Small intestine (tissue), 7 donors: ENCODE data around the gene MNX1. TPM values are rescaled to one million over a fixed set of nuclear protein-coding genes. Genes with fewer than 3 reads are reported as not detected.

Experiments used
- DNase-seq, 2 donors: peaks; one replicate each; pipeline versions ENCODE4 v3.0.0 to v3.0.0-alpha.2; 2013
- FAIRE-seq: peaks from 2 replicates; lab custom pipeline; 2012; peaks lifted over from hg19 to GRCh38; lab: Jason Lieb, UNC
- H3K27ac ChIP-seq, 3 donors: one replicate each; pipeline ENCODE4 v1.5.1; 2013; ENCODE audit warnings: low read length in 2 of 3, mild to moderate bottlenecking in 2 of 3, control low read depth in 1 of 3, inconsistent platforms in 1 of 3, low read depth in 1 of 3, moderate library complexity in 1 of 3
- H3K27me3 ChIP-seq, 3 donors: one replicate each; pipeline ENCODE4 v1.6.1; 2013; ENCODE audit warnings: low read length in 3 of 3, inconsistent platforms in 1 of 3; ENCODE audit not compliant: control insufficient read depth in 3 of 3, insufficient read depth in 3 of 3
- H3K36me3 ChIP-seq, 3 donors: one replicate each; pipeline ENCODE4 v1.6.1; 2013; ENCODE audit warnings: low read length in 3 of 3, inconsistent platforms in 1 of 3, low read depth in 1 of 3, mild to moderate bottlenecking in 1 of 3, moderate library complexity in 1 of 3; ENCODE audit not compliant: control insufficient read depth in 3 of 3, insufficient read depth in 2 of 3
- H3K4me1 ChIP-seq, 3 donors: one replicate each; pipeline ENCODE4 v1.6.1; 2013; ENCODE audit warnings: low read length in 2 of 3, inconsistent platforms in 1 of 3, low read depth in 1 of 3, mild to moderate bottlenecking in 1 of 3, moderate library complexity in 1 of 3; ENCODE audit not compliant: control insufficient read depth in 3 of 3, insufficient read depth in 2 of 3
- H3K4me3 ChIP-seq, 3 donors: one replicate each; pipeline ENCODE4 v1.5.1; 2013; ENCODE audit warnings: low read length in 3 of 3, control low read depth in 1 of 3, inconsistent platforms in 1 of 3, low read depth in 1 of 3, mild to moderate bottlenecking in 1 of 3, moderate library complexity in 1 of 3
- H3K9me3 ChIP-seq, 2 donors: one replicate each; pipeline ENCODE4 v1.6.1; 2013; ENCODE audit warnings: low read depth in 1 of 2, low read length in 1 of 2; ENCODE audit not compliant: control insufficient read depth in 2 of 2, insufficient read depth in 1 of 2
- WGBS, 3 donors: extraction: QIAGEN DNeasy Blood & Tissue Kit; methylation state at CpG; one replicate each; pipeline ENCODE4 v1.1.7; 2013; 5-methylcytosine and 5-hydroxymethylcytosine counted together
- polyA plus RNA-seq, 4 donors: library from polyadenylated mRNA; stranded (reverse) in 3 of 4; unstranded in 1 of 4; fragments of 200-250 nt in 3 of 4; fragments of 120-200 nt in 1 of 4; gene quantifications; one replicate each; pipeline versions ENCODE4 v1.2.1 to v1.2.3, GENCODE V29; 2013
- donor health status: healthy with polysubstance abuse.
- donor health status: control.
- donor health status: control.
- donor health status: Bipolar disorder and iron deficiency.
- donor health status: healthy.

Gene MNX1
- polyA plus RNA-seq, 4 donors: 3.5 to 17.3 (median 9.2) TPM

DNA sequence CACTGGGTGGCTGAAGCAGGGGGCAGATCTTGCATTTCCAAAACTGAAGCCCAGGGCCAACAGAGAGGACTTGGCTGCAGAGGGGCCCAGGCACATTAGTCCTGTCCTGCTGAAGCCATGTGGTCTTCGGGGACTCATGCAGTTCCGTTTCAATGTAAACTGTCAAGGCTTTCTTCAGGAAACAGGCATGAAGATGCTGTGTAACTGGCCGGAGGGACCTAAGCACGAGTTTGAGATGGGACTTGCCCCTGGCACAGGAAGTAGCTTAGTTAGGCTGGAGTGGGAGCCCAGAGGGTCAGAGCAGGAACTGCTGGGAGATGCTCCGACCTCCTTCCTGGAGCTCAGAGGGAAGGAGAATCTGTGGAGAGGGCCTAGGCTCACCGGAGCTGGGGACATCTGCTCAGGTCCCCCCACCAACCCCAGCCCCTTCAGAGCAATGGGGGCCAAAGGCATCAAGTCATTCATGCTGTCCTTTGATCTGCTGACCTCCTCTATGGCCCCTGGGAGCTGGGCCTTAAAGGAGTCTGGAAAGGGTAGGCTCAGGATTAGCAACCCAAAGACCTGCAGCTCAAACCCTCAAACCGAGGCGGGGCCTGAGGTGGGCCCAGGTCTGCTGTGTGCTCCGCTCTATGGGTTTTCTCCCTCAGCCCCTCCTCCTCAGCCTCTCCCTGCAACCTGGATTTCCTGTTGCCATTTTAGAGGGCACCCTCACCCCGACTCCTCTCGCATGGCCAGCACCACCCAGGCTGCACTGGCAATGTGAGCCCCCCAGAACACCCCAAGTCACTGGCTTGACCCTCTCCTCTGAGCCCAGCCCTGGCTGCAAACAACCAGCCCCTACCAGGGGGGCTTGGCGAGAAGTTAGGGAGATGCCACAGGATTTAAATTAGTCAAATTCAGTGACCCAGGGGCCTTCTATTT, 4.4 kb upstream of the MNX1 start:
- peaks cover 2 to 54% (median 2%) of the 10 kb centered on the region in 3 donors for H3K4me1 ChIP-seq

DNA sequence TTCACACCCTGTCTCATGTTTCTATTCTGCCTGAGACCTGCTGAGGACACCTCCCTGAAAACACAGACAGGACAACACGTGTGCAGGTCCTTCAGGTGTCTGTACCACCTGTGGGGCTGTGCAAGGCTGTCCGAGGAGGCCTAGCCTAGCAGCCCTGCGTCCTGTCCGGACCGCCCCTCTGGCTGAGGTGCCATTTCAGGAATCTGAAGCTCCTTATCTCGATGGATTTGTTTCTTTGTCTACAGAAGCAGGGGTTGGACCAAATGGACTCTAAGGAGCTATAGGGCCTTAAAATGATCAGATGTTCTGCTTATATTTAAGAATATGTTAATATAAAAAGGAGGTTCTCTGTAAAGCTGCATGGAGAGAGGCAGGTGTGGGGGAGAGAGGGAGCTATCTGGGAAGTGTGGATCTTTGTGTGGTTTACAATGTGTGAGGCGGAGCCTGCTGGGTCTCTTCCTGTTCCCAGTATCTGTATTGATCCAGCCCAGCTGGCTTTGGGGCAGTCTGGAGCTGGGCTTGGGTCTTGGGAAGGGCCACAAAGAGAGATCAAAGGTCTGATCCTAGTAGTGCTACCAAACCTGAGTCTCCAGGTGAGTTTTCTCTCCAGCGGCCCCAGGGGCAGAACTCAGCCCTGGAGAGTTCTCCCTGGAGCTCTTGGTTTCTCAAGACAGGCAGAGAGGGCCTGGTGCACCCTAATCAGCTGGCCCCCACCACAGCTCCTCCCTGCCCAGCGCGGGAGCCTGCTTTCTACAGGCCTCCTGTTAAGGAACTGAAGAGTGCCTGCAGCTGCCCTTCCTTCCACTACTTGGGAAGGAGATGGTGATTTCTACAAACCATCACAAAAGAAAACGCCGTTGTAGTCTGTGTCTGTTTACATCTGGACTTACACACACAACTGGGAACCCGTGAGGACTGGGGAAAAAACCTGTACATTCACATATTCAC, 3.4 kb upstream of the MNX1 start:
- WGBS, 3 donors: 9 to 13% (median 11%) methylated on average over 13 of the region's 13 CpGs
- Histone ChIP-seq H3K9me3 (no peaks in the 10 kb centered on the region), H3K36me3 (peaks cover 0 to 3% (median 0%) of the 10 kb centered on the region in 3 donors), H3K4me1 (peaks cover 2 to 48% (median 2%) of the 10 kb centered on the region in 3 donors), H3K27me3 (peaks cover 0 to 71% (median 58%) of the 10 kb centered on the region in 3 donors), H3K4me3 (no peak overlapping the region), H3K27ac (peak overlapping the region in 1 of 3 donors; percentile 51)
- FAIRE-seq (no peak), DNase-seq (peak; percentile 54 to 72)

More for the DNA sequence above, 4.4 kb upstream of the MNX1 start:
- Histone ChIP-seq H3K27me3 (peaks cover 3 to 77% (median 59%) of the 10 kb centered on the region in 3 donors), H3K9me3 (no peaks in the 10 kb centered on the region), H3K36me3 (peaks cover 0 to 3% (median 0%) of the 10 kb centered on the region in 3 donors), H3K4me3 (no peak overlapping the region), H3K27ac (no peak overlapping the region)
- WGBS, 3 donors: 38 to 71% (median 61%) methylated on average over 12 of the region's 12 CpGs
- FAIRE-seq (no peak), DNase-seq (no peak)

DNA sequence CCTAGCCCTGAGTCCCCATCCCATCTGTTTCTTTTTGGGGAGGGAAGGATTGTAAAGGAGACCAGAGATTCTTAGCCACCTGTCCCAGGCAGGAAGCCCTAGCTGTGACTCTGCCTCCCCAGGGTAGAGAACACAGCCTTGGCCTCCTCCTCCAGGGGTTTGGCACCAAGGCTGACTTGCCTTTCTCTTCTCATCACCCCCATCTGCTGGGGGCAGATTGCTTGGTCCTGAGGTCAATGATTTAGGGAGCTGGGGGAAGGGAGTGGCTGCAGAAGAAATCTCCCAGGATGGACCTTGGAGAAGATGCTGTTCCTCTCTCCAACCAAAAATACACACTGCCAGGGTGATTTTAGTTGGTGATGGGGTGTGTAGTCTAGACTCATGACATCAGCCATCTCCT, 2.6 kb upstream of the MNX1 start:
- FAIRE-seq: no peak
- no peak for DNase-seq
- Histone ChIP-seq H3K27me3 (peaks cover 0 to 67% (median 52%) of the 10 kb centered on the region in 3 donors), H3K4me3 (no peak overlapping the region), H3K36me3 (peaks cover 0 to 6% (median 0%) of the 10 kb centered on the region in 3 donors), H3K4me1 (peaks cover 2 to 42% (median 2%) of the 10 kb centered on the region in 3 donors), H3K9me3 (no peaks in the 10 kb centered on the region), H3K27ac (peak overlapping the region in 1 of 3 donors; percentile 51)

DNA sequence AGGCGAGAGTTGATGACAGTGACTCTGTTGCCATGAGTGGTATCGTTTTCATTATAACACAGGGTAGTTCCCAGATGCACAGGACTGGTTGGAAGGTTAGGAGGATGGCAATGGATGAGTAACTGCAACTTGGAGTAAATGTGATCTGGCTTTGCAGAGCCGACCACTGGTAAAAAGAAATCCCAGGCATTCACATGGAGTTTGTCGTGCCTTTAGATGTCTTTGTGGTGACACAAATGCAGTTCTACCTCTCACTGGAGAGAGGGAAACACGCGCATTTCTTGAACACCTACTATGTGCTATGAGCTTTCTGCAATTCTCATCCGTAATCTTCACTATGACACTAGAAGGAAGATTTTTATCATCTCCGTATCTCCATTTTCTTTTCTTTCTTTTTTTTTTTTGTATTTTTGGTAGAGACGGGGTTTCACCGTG, 1.7 kb upstream of the MNX1 start:
- H3K9me3 ChIP-seq: no peaks in the 10 kb centered on the region
- FAIRE-seq (no peak), DNase-seq (no peak)
- H3K27me3 ChIP-seq: peaks cover 0 to 63% (median 45%) of the 10 kb centered on the region in 3 donors
- WGBS, 3 donors: 33 to 58% (median 47%) methylated on average over 10 of the region's 10 CpGs
- peaks cover 2 to 38% (median 2%) of the 10 kb centered on the region in 3 donors for H3K4me1 ChIP-seq
- H3K27ac ChIP-seq: no peak overlapping the region
- peaks cover 0 to 6% (median 0%) of the 10 kb centered on the region in 3 donors for H3K36me3 ChIP-seq
- no peak overlapping the region for H3K4me3 ChIP-seq

DNA sequence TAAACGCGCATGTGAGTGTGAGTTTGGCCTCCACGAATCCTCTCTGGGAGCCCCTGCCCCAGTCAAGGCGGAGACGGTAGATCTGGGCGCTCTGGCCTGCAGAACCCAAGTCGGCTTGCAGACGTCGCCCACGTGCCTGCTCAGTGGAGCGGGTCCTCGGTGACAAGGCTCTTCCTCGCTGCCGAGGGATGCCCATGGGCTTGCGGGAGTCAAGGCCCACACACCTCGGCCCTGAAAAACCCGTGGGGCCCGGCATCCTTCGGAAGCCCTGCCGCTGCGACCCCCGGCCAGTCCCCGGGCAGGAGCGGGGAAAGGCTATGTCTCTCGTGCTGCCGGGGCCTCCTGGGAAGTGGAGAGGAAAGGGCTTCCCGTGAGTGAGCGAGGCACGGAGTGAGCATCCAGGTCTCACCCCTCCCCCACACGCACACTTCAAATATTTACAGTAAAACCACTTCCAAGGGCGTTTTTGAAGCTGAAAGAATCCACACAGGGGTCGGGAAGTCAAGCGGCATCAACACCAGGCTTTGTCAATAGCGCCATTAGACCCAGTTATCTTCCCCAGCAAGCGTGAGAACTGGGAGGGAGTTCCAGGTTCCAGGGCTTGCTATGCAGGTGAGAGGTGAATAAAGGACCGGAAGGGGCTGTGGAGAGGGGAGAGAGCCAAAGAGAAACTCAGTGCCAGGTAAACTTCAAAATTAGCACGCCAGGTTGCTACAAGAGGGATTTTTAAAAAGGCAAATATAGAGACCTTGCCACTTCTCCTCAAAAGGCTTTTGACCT, 1.1 kb upstream of the MNX1 start:
- DNase-seq (peak in 1 of 2 donors; percentile 44), FAIRE-seq (no peak)
- WGBS, 3 donors: 1 to 2% (median 1%) methylated on average over 35 to 37 of the region's 37 CpGs
- Histone ChIP-seq H3K9me3 (no peaks in the 10 kb centered on the region), H3K4me1 (peaks cover 2 to 39% (median 2%) of the 10 kb centered on the region in 3 donors), H3K27me3 (peaks cover 0 to 57% (median 44%) of the 10 kb centered on the region in 3 donors), H3K4me3 (peak overlapping the region in 2 of 3 donors; percentile 56 to 81), H3K36me3 (peaks cover 0 to 6% (median 0%) of the 10 kb centered on the region in 3 donors), H3K27ac (peak overlapping the region in 1 of 3 donors; percentile 22)

DNA sequence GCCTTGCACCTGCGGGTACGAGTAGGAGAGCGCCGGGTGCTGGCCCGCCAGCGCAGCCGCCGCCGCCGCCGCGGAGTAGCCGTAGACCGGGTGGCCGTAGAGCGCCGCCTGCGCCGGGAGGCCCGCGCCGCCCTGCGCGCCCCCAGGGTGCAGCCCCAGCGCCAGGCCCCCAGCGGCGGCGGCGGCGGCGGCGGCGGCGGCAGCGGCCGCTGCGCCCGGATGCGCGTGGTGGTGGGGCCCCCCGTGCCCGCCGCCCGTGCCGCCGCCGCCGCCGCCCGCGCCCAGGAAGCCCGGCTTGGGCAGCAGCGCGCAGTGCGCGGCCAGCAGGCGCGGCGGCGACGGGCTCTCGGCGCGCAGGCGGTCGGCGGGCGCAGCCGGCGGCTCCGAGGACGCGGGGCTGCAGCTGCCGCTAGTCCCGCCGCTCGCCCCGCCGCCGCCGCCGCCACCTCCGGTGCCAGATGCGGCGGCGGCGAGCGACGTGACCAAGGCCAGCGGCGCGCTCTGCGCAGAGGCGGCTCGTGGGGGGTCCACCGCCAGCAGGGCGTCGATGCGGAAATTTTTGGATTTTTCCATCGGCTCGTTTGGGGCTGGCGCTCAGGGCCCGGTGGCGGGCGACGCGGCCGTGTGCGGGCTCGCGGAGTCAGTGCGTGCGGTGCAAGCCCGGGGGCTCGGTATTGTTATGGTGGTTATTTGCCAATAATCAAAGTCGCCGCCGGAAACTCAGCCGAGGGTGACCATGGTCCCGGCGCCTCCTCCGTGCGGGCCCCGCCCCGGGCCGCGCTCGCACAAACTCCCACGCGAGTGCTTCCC, 480 bp downstream of the MNX1 start:
- WGBS, 3 donors: 1% methylated on average over 46 to 130 of the region's 130 CpGs
- DNase-seq: no peak
- peak overlapping the region; percentile 52 to 89 (median 81) for H3K4me3 ChIP-seq
- H3K4me1 ChIP-seq: peaks cover 2 to 48% (median 7%) of the 10 kb centered on the region in 3 donors
- peaks cover 0 to 52% (median 39%) of the 10 kb centered on the region in 3 donors for H3K27me3 ChIP-seq
- peaks cover 0 to 6% of the 10 kb centered on the region in 2 donors for H3K9me3 ChIP-seq
- peak overlapping the region; percentile 69 to 93 (median 74) for H3K27ac ChIP-seq
- FAIRE-seq: no peak
- peaks cover 0 to 13% (median 0%) of the 10 kb centered on the region in 3 donors for H3K36me3 ChIP-seq

DNA sequence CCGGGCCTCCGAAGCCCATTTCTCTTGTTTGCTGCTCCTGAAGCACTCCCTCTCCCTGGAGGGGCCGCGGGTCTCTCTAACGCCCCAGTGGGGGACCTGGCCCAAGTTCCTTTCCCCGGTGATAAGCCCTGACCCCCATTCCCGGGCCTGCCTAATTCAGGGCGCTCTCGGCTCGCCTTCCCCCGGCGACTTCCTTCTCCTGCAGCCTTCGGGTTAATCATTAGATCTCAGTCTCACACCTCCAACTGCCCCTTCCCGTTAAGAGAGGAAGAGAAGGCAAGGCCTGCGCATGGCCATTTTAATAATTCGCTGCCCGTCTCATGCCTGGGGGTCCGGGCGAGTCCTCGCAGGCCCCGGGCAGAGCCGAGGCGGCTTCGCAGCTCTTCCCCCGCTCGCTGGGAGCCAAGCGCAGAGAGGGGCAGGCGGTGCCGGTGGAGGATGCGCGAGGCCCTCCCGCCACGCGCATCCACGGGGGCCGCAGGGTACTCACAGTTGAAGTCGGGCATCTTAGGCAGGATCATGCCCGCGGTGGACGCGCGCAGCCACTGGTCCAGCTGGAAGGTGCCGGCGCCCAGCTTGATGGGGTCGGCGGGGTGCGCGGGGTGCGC, 1.2 kb downstream of the MNX1 start:
- FAIRE-seq (no peak), DNase-seq (peak; percentile 85 to 89)
- 2% methylated on average over 44 to 49 of the region's 49 CpGs for WGBS, 3 donors
- Histone ChIP-seq H3K36me3 (peaks cover 0 to 20% (median 0%) of the 10 kb centered on the region in 3 donors), H3K4me1 (peaks cover 7 to 45% (median 8%) of the 10 kb centered on the region in 3 donors), H3K27me3 (peaks cover 0 to 52% (median 39%) of the 10 kb centered on the region in 3 donors), H3K9me3 (peaks cover 0 to 12% of the 10 kb centered on the region in 2 donors), H3K27ac (peak overlapping the region; percentile 69 to 93 (median 74)), H3K4me3 (peak overlapping the region; percentile 47 to 89 (median 81))
